GM12878 (cell line): Measurements from ENCODE around the gene IGSF22. TPM values are rescaled to one million over a fixed set of nuclear protein-coding genes. Genes with fewer than 3 reads are reported as not detected.

ENCODE experiments used
- ATF7 ChIP-seq: fragments of 450-650 bp; IDR thresholded peaks from 2 replicates; pipeline ENCODE4 v1.6.1; 2016; ENCODE audit warnings: low read depth, mild to moderate bottlenecking
- MYB ChIP-seq: fragments of 150-350 bp; IDR thresholded peaks from 2 replicates; pipeline ENCODE4 v1.6.1; 2014; ENCODE audit warnings: mild to moderate bottlenecking, low read depth, low read length, borderline replicate concordance
- POU2F2 ChIP-seq: IDR thresholded peaks from 3 replicates; pipeline ENCODE4 v1.6.1; 2011; ENCODE audit warnings: low read depth, mild to moderate bottlenecking, low read length, borderline replicate concordance
- polyA plus RNA-seq, 11 experiments: library from polyadenylated mRNA; depleted of rRNA in 4 of 11; unstranded in 6 of 11; stranded (reverse) in 5 of 11; fragments of >200 nt; fragmentation: Nextera tagmentation in 4 of 11; fragmentation: Illumina TruSeq in 1 of 11; extraction: Ambion mirVana in 4 of 11; extraction: Trizol in 1 of 11; gene quantifications; 1 replicate in 1 of 11; 2 replicates in 10 of 11; pipeline versions ENCODE4 v1.2.1 to v1.2.3, GENCODE V29; 2011 to 2016; ENCODE audit warnings: inconsistent platforms in 2 of 11, missing spikeins in 2 of 11, low read depth in 1 of 11
- total RNA-seq, 4 experiments: library from RNA; depleted of rRNA in 3 of 4; stranded (reverse); fragments of >200 nt in 3 of 4; fragmentation: Illumina TruSeq in 1 of 4; extraction: Trizol in 1 of 4; gene quantifications; 2 replicates each; pipeline versions ENCODE4 v1.2.1 to v1.2.3, GENCODE V29; 2013 to 2021
- TF ChIP-seq, protein P1 (sequence below): fragments of 450-650 bp; formaldehyde crosslinking; IDR thresholded peaks from 2 replicates; pipeline ENCODE4 v1.5.0; 2022; ENCODE audit warnings: mild to moderate bottlenecking, missing genetic modification characterization
- TF ChIP-seq, protein P2 (sequence below): fragments of 450-650 bp; IDR thresholded peaks from 2 replicates; pipeline ENCODE4 v1.6.1; 2017; ENCODE audit warnings: antibody characterized with exemption, mild to moderate bottlenecking, moderate library complexity

Gene IGSF22
- total and polyA plus RNA-seq, 10 of the 15 experiments (the other 5 are each of a cell fraction or from before 2014, with no cell fraction given), result 0.02 to 0.18 TPM; not detected in 8

DNA sequence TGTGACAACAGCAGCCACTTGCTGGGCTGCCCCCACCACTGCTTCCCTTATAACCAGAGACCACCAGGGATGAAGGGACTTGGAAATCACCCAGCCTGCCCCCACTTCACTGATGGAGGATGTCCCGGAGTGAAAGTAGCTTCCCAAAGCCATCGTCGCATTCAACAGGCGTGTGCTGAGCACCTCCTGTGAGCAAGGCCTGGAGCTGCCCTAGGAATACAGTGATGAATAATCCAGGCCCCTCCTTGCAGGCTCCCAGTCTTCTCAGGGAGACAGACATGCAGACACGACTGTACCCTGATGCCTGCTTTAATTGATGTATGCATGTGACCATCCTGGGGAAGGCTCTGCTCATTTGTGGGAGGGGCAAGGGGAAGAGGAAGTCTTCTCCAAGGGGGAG is 43.0 kb upstream of the IGSF22 start (continued):
- TF ChIP-seq, protein P1, sequence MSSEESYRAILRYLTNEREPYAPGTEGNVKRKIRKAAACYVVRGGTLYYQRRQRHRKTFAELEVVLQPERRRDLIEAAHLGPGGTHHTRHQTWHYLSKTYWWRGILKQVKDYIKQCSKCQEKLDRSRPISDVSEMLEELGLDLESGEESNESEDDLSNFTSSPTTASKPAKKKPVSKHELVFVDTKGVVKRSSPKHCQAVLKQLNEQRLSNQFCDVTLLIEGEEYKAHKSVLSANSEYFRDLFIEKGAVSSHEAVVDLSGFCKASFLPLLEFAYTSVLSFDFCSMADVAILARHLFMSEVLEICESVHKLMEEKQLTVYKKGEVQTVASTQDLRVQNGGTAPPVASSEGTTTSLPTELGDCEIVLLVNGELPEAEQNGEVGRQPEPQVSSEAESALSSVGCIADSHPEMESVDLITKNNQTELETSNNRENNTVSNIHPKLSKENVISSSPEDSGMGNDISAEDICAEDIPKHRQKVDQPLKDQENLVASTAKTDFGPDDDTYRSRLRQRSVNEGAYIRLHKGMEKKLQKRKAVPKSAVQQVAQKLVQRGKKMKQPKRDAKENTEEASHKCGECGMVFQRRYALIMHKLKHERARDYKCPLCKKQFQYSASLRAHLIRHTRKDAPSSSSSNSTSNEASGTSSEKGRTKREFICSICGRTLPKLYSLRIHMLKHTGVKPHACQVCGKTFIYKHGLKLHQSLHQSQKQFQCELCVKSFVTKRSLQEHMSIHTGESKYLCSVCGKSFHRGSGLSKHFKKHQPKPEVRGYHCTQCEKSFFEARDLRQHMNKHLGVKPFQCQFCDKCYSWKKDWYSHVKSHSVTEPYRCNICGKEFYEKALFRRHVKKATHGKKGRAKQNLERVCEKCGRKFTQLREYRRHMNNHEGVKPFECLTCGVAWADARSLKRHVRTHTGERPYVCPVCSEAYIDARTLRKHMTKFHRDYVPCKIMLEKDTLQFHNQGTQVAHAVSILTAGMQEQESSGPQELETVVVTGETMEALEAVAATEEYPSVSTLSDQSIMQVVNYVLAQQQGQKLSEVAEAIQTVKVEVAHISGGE (CRISPR knock-in tag), result no peak
- TF ChIP-seq MYB, result no peak
- TF ChIP-seq ATF7, result no peak
- no peak for TF ChIP-seq POU2F2
- TF ChIP-seq, protein P2, sequence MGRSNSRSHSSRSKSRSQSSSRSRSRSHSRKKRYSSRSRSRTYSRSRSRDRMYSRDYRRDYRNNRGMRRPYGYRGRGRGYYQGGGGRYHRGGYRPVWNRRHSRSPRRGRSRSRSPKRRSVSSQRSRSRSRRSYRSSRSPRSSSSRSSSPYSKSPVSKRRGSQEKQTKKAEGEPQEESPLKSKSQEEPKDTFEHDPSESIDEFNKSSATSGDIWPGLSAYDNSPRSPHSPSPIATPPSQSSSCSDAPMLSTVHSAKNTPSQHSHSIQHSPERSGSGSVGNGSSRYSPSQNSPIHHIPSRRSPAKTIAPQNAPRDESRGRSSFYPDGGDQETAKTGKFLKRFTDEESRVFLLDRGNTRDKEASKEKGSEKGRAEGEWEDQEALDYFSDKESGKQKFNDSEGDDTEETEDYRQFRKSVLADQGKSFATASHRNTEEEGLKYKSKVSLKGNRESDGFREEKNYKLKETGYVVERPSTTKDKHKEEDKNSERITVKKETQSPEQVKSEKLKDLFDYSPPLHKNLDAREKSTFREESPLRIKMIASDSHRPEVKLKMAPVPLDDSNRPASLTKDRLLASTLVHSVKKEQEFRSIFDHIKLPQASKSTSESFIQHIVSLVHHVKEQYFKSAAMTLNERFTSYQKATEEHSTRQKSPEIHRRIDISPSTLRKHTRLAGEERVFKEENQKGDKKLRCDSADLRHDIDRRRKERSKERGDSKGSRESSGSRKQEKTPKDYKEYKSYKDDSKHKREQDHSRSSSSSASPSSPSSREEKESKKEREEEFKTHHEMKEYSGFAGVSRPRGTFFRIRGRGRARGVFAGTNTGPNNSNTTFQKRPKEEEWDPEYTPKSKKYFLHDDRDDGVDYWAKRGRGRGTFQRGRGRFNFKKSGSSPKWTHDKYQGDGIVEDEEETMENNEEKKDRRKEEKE, result no peak
